SK-N-SH treated with all-trans-retinoic acid at 6 μM for 48 hours (cell line): ENCODE measurements around the gene LMNTD2.

Experiments
- ATAC-seq: fragments of 200-7000 bp; cut with Tn5 transposase; 3 replicates; pipeline ENCODE4 v1.9.1; 2020; ENCODE audit warnings: mild to moderate bottlenecking, moderate library complexity
- ARNTL ChIP-seq: fragments of 450-650 bp; formaldehyde crosslinking; IDR thresholded peaks from 2 replicates; pipeline ENCODE4 v1.5.0; 2020; ENCODE audit warnings: low read depth, mild to moderate bottlenecking, moderate library complexity, borderline replicate concordance
- CSDC2 ChIP-seq: fragments of 250-450 bp; sonication (Bioruptor Pico); IDR thresholded peaks from 2 replicates; pipeline ENCODE4 v1.5.0; 2020; ENCODE audit warnings: mild to moderate bottlenecking, moderate library complexity
- ESRRG ChIP-seq: fragments of 250-450 bp; sonication (Bioruptor Pico); IDR thresholded peaks from 2 replicates; pipeline ENCODE4 v1.6.1; 2021; ENCODE audit warnings: mild to moderate bottlenecking
- GLIS3 ChIP-seq: fragments of 250-450 bp; sonication (Bioruptor Pico); IDR thresholded peaks from 2 replicates; pipeline ENCODE4 v1.5.0; 2020; ENCODE audit warnings: mild to moderate bottlenecking, moderate library complexity
- ISL1 ChIP-seq: fragments of 250-450 bp; sonication (Bioruptor Pico); IDR thresholded peaks from 2 replicates; pipeline ENCODE4 v2.1.2; 2022; ENCODE audit warnings: mild to moderate bottlenecking, moderate library complexity
- OSR1 ChIP-seq: fragments of 250-450 bp; sonication (Bioruptor Pico); IDR thresholded peaks from 2 replicates; pipeline ENCODE4 v1.8.0; 2022; ENCODE audit warnings: moderate library complexity, mild to moderate bottlenecking, inconsistent platforms
- PPARA ChIP-seq: fragments of 250-450 bp; sonication (Bioruptor Pico); IDR thresholded peaks from 2 replicates; pipeline ENCODE4 v1.5.0; 2020; ENCODE audit warnings: mild to moderate bottlenecking, borderline replicate concordance
- RARB ChIP-seq: fragments of 250-450 bp; sonication (Bioruptor Pico); IDR thresholded peaks from 2 replicates; pipeline ENCODE4 v1.8.0; 2021; ENCODE audit warnings: mild to moderate bottlenecking, moderate library complexity
- SNAI2 ChIP-seq: fragments of 250-450 bp; sonication (Bioruptor Pico); IDR thresholded peaks from 2 replicates; pipeline ENCODE4 v1.5.0; 2020; ENCODE audit warnings: mild to moderate bottlenecking, moderate library complexity
- TCF4 ChIP-seq: fragments of 250-450 bp; sonication (Bioruptor Pico); IDR thresholded peaks from 2 replicates; pipeline ENCODE4 v1.8.0; 2021; ENCODE audit warnings: mild to moderate bottlenecking, moderate library complexity, borderline replicate concordance
- TOX ChIP-seq: fragments of 250-450 bp; sonication (Bioruptor Pico); IDR thresholded peaks from 2 replicates; pipeline ENCODE4 v1.8.0; 2021; ENCODE audit warnings: mild to moderate bottlenecking, moderate library complexity, borderline replicate concordance
- ZC3H10 ChIP-seq: fragments of 250-450 bp; sonication (Bioruptor Pico); IDR thresholded peaks from 2 replicates; pipeline ENCODE4 v1.5.1; 2021; ENCODE audit warnings: mild to moderate bottlenecking, moderate library complexity
- ZFP3 ChIP-seq: fragments of 250-450 bp; sonication (Bioruptor Pico); IDR thresholded peaks from 2 replicates; pipeline ENCODE4 v1.5.0; 2020; ENCODE audit warnings: mild to moderate bottlenecking, moderate library complexity
- ZFP30 ChIP-seq: fragments of 450-650 bp; formaldehyde crosslinking; IDR thresholded peaks from 2 replicates; pipeline ENCODE4 v1.5.0; 2022; ENCODE audit warnings: mild to moderate bottlenecking, moderate library complexity
- ZNF565 ChIP-seq: fragments of 450-650 bp; formaldehyde crosslinking; conservative IDR thresholded peaks from 2 replicates; pipeline ENCODE4 v1.5.0; 2020; ENCODE audit warnings: low read depth, mild to moderate bottlenecking, moderate library complexity
- ZNF70 ChIP-seq: fragments of 450-650 bp; formaldehyde crosslinking; IDR thresholded peaks from 2 replicates; pipeline ENCODE4 v1.5.0; 2020; ENCODE audit warnings: mild to moderate bottlenecking, moderate library complexity
- ZNF8 ChIP-seq: fragments of 450-650 bp; formaldehyde crosslinking; IDR thresholded peaks from 2 replicates; pipeline ENCODE4 v1.5.0; 2020; ENCODE audit warnings: mild to moderate bottlenecking, moderate library complexity
- TF ChIP-seq, protein P1 (sequence below): fragments of 250-450 bp; sonication (Bioruptor Pico); IDR thresholded peaks from 2 replicates; pipeline ENCODE4 v1.5.1; 2020; ENCODE audit warnings: low read depth, mild to moderate bottlenecking, moderate library complexity
- TF ChIP-seq, protein P2 (sequence below): fragments of 250-450 bp; sonication (Bioruptor Pico); IDR thresholded peaks from 2 replicates; pipeline ENCODE4 v1.8.0; 2021; ENCODE audit warnings: low read depth, mild to moderate bottlenecking, moderate library complexity, borderline replicate concordance
- TF ChIP-seq, protein P3 (sequence below): fragments of 250-450 bp; sonication (Bioruptor Pico); IDR thresholded peaks from 2 replicates; pipeline ENCODE4 v1.5.1; 2021; ENCODE audit warnings: mild to moderate bottlenecking, moderate library complexity
- TF ChIP-seq, protein P4 (sequence below): fragments of 250-450 bp; sonication (Bioruptor Pico); IDR thresholded peaks from 2 replicates; pipeline ENCODE4 v1.8.0; 2020; ENCODE audit warnings: mild to moderate bottlenecking, moderate library complexity, borderline replicate concordance

LMNTD2 gene

DNA sequence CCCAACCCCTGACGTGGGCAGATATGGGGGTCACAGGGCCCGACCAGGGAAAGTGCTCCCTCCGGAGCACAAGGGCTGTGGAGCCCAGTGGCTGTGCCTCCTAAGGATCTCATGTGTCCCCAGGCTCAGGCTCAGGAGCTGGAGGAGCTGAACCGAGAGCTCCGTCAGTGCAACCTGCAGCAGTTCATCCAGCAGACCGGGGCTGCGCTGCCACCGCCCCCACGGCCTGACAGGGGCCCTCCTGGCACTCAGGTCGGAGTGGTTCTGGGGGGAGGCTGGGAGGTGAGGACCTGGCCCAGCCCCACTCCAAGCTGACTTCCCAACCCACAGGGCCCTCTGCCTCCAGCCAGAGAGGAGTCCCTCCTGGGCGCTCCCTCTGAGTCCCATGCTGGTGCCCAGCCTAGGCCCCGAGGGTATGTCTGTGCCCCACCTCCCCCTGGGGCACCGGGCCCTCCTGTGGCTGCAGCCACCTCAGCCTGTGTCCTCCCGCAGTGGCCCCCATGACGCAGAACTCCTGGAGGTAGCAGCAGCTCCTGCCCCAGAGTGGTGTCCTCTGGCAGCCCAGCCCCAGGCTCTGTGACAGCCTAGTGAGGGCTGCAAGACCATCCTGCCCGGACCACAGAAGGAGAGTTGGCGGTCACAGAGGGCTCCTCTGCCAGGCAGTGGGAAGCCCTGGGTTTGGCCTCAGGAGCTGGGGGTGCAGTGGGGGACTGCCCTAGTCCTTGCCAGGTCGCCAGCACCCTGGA lies 2.7 kb upstream of the LMNTD2 start:
- ATAC-seq, result no peak
- TF ChIP-seq PPARA (no peak), ZNF8 (CRISPR knock-in tag) (no peak), ZC3H10 (no peak), ZFP3 (CRISPR knock-in tag) (no peak), ARNTL (CRISPR knock-in tag) (no peak), TOX (no peak), CSDC2 (CRISPR knock-in tag) (no peak), RARB (CRISPR knock-in tag) (no peak), SNAI2 (CRISPR knock-in tag) (no peak), ISL1 (CRISPR knock-in tag) (no peak), ZNF70 (no peak), TCF4 (CRISPR knock-in tag) (no peak), OSR1 (no peak), GLIS3 (CRISPR knock-in tag) (no peak)
- TF ChIP-seq, protein P1, sequence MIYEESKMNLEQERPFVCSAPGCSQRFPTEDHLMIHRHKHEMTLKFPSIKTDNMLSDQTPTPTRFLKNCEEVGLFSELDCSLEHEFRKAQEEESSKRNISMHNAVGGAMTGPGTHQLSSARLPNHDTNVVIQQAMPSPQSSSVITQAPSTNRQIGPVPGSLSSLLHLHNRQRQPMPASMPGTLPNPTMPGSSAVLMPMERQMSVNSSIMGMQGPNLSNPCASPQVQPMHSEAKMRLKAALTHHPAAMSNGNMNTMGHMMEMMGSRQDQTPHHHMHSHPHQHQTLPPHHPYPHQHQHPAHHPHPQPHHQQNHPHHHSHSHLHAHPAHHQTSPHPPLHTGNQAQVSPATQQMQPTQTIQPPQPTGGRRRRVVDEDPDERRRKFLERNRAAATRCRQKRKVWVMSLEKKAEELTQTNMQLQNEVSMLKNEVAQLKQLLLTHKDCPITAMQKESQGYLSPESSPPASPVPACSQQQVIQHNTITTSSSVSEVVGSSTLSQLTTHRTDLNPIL (CRISPR knock-in tag), result no peak
- TF ChIP-seq, protein P2, sequence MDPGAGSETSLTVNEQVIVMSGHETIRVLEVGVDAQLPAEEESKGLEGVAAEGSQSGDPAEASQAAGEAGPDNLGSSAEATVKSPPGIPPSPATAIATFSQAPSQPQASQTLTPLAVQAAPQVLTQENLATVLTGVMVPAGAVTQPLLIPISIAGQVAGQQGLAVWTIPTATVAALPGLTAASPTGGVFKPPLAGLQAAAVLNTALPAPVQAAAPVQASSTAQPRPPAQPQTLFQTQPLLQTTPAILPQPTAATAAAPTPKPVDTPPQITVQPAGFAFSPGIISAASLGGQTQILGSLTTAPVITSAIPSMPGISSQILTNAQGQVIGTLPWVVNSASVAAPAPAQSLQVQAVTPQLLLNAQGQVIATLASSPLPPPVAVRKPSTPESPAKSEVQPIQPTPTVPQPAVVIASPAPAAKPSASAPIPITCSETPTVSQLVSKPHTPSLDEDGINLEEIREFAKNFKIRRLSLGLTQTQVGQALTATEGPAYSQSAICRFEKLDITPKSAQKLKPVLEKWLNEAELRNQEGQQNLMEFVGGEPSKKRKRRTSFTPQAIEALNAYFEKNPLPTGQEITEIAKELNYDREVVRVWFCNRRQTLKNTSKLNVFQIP (CRISPR knock-in tag), result no peak
- TF ChIP-seq, protein P3, sequence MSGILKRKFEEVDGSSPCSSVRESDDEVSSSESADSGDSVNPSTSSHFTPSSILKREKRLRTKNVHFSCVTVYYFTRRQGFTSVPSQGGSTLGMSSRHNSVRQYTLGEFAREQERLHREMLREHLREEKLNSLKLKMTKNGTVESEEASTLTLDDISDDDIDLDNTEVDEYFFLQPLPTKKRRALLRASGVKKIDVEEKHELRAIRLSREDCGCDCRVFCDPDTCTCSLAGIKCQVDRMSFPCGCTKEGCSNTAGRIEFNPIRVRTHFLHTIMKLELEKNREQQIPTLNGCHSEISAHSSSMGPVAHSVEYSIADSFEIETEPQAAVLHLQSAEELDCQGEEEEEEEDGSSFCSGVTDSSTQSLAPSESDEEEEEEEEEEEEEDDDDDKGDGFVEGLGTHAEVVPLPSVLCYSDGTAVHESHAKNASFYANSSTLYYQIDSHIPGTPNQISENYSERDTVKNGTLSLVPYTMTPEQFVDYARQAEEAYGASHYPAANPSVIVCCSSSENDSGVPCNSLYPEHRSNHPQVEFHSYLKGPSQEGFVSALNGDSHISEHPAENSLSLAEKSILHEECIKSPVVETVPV (CRISPR knock-in tag), result no peak

DNA sequence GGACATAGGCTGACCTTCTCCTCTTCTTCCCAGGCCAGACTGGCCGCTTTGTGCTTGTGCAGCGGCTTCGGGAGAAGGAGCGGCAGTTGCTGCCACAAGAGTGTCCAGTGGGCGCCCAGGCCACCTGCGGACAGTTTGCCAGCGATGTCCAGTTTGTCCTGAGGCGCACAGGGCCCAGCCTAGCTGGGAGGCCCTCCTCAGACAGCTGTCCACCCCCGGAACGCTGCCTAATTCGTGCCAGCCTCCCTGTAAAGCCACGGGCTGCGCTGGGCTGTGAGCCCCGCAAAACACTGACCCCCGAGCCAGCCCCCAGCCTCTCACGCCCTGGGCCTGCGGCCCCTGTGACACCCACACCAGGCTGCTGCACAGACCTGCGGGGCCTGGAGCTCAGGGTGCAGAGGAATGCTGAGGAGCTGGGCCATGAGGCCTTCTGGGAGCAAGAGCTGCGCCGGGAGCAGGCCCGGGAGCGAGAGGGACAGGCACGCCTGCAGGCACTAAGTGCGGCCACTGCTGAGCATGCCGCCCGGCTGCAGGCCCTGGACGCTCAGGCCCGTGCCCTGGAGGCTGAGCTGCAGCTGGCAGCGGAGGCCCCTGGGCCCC lies 1.6 kb upstream of the LMNTD2 start:
- TF ChIP-seq ZNF70, result no peak
- TF ChIP-seq TCF4 (CRISPR knock-in tag), result no peak
- TF ChIP-seq, protein P1 (CRISPR knock-in tag), result no peak
- TF ChIP-seq RARB (CRISPR knock-in tag), result no peak
- TF ChIP-seq CSDC2 (CRISPR knock-in tag), result no peak
- TF ChIP-seq ZFP30 (CRISPR knock-in tag), result no peak
- no peak for TF ChIP-seq SNAI2 (CRISPR knock-in tag)
- no peak for TF ChIP-seq ZC3H10
- no peak for TF ChIP-seq ZNF565 (CRISPR knock-in tag)
- TF ChIP-seq, protein P4, sequence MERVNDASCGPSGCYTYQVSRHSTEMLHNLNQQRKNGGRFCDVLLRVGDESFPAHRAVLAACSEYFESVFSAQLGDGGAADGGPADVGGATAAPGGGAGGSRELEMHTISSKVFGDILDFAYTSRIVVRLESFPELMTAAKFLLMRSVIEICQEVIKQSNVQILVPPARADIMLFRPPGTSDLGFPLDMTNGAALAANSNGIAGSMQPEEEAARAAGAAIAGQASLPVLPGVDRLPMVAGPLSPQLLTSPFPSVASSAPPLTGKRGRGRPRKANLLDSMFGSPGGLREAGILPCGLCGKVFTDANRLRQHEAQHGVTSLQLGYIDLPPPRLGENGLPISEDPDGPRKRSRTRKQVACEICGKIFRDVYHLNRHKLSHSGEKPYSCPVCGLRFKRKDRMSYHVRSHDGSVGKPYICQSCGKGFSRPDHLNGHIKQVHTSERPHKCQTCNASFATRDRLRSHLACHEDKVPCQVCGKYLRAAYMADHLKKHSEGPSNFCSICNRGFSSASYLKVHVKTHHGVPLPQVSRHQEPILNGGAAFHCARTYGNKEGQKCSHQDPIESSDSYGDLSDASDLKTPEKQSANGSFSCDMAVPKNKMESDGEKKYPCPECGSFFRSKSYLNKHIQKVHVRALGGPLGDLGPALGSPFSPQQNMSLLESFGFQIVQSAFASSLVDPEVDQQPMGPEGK (CRISPR knock-in tag), result no peak
- no peak for TF ChIP-seq ARNTL (CRISPR knock-in tag)
- TF ChIP-seq TOX, result no peak
- no peak for TF ChIP-seq ZNF8 (CRISPR knock-in tag)
- no peak for TF ChIP-seq PPARA
- TF ChIP-seq ESRRG (CRISPR knock-in tag), result no peak
- TF ChIP-seq ISL1 (CRISPR knock-in tag), result no peak
- ATAC-seq, result no peak
